MM.1S (cell line): Measurements from ENCODE around the gene PLCXD1.

ENCODE experiments used
- DNase-seq: peaks from one replicate; pipeline ENCODE4 v3.0.0-alpha.2; 2015
- H2AFZ ChIP-seq: fragments of 300-600 bp; sonication (generic); 2 replicates; pipeline ENCODE4 v1.6.0; 2016; ENCODE audit warnings: antibody characterized with exemption, low read length
- H3F3A ChIP-seq: fragments of 300-600 bp; sonication (generic); 2 replicates; pipeline ENCODE4 v1.6.1; 2016; ENCODE audit warnings: mild to moderate bottlenecking, antibody characterized with exemption, low read length, moderate library complexity, mixed read lengths; ENCODE audit not compliant: insufficient read depth
- H3K27ac ChIP-seq: fragments of 300-600 bp; sonication (generic); 2 replicates; pipeline ENCODE4 v1.5.1; 2016; ENCODE audit warnings: mild to moderate bottlenecking, low read length
- H3K27me3 ChIP-seq: fragments of 300-600 bp; sonication (generic); replicated peaks from 2 replicates; pipeline ENCODE4 v1.6.0; 2016; ENCODE audit warnings: low read length; ENCODE audit not compliant: insufficient read depth
- H3K36me3 ChIP-seq: fragments of 300-600 bp; sonication (generic); replicated peaks from 2 replicates; pipeline ENCODE4 v1.6.1; 2016; ENCODE audit warnings: mild to moderate bottlenecking, low read length, mixed read lengths; ENCODE audit not compliant: insufficient read depth
- H3K4me1 ChIP-seq: fragments of 300-600 bp; sonication (generic); 2 replicates; pipeline ENCODE4 v1.6.1; 2016; ENCODE audit warnings: low read length, mixed read lengths
- H3K4me2 ChIP-seq: fragments of 300-600 bp; sonication (generic); 2 replicates; pipeline ENCODE4 v1.6.0; 2016; ENCODE audit warnings: low read depth, low read length
- H3K4me3 ChIP-seq: fragments of 300-600 bp; sonication (generic); 2 replicates; pipeline ENCODE4 v1.5.1; 2016; ENCODE audit warnings: low read length, mixed read lengths
- H3K79me2 ChIP-seq: fragments of 300-600 bp; sonication (generic); 2 replicates; pipeline ENCODE4 v1.6.1; 2016; ENCODE audit warnings: mixed run types, low read length, mixed read lengths
- H3K9ac ChIP-seq: fragments of 300-600 bp; sonication (generic); 2 replicates; pipeline ENCODE4 v1.6.1; 2016; ENCODE audit warnings: low read length, mixed read lengths
- H3K9me2 ChIP-seq: fragments of 300-600 bp; sonication (generic); replicated peaks from 2 replicates; pipeline ENCODE4 v1.6.1; 2016; ENCODE audit warnings: mild to moderate bottlenecking, low read length, mixed read lengths; ENCODE audit not compliant: insufficient read depth
- H3K9me3 ChIP-seq: fragments of 300-600 bp; sonication (generic); replicated peaks from 2 replicates; pipeline ENCODE4 v1.6.1; 2016; ENCODE audit warnings: mild to moderate bottlenecking, low read length, mixed read lengths; ENCODE audit not compliant: insufficient read depth
- H4K20me1 ChIP-seq: fragments of 300-600 bp; sonication (generic); 2 replicates; pipeline ENCODE4 v1.6.1; 2016; ENCODE audit warnings: mild to moderate bottlenecking, low read length, moderate library complexity, mixed read lengths; ENCODE audit not compliant: insufficient read depth
- EZH2 ChIP-seq: fragments of 300-600 bp; sonication (generic); optimal IDR thresholded peaks from 2 replicates; pipeline ENCODE3; 2017; ENCODE audit warnings: low read depth, mild to moderate bottlenecking, antibody characterized with exemption, low read length, mixed read lengths
- EZH2phosphoT487 ChIP-seq: fragments of 300-600 bp; sonication (generic); IDR thresholded peaks from 2 replicates; pipeline ENCODE4 v1.6.1; 2018; ENCODE audit warnings: antibody characterized with exemption, low read length
- TF ChIP-seq, protein P1 (sequence below): fragments of 300-600 bp; sonication (generic); IDR thresholded peaks from 2 replicates; pipeline ENCODE4 v1.5.1; 2016; ENCODE audit warnings: antibody characterized with exemption, low read length, mixed read lengths

Gene PLCXD1

DNA sequence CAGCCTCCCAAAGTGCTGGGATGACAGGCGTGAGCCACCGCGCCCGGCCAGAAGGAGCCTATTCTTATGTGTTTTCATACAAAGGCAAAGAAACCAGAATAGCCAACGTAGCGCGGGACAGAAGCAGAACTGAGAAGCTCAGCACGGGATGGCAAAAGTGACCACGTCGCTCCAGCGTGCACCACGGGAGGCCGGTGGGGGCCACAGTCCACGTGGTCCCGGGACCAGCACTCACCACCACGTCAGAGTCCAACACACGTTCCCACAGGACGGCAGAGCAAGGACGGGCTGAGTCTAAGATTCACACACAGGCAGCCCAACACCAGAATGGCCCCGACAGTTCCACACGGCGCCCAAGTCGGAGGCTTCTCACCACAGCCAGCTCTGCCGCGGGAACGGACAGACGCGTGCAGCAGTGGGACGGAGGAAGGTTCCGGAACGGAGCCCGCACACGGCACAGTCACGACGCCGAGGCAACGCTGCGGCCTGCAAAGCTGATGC, 56.2 kb downstream of the PLCXD1 start:
- H3K27me3 ChIP-seq = no peaks in the 10 kb centered on the region
- no peak overlapping the region for H3K4me2 ChIP-seq
- no peak for DNase-seq
- no peak overlapping the region for H2AFZ ChIP-seq
- H3F3A ChIP-seq = no peaks in the 10 kb centered on the region
- no peaks in the 10 kb centered on the region for H3K4me1 ChIP-seq
- no peaks in the 10 kb centered on the region for H4K20me1 ChIP-seq
- H3K9me2 ChIP-seq = no peaks in the 10 kb centered on the region
- no peaks in the 10 kb centered on the region for H3K36me3 ChIP-seq
- no peaks in the 10 kb centered on the region for H3K79me2 ChIP-seq
- H3K9me3 ChIP-seq = no peaks in the 10 kb centered on the region
- no peak for TF ChIP-seq EZH2
- TF ChIP-seq, protein P1, sequence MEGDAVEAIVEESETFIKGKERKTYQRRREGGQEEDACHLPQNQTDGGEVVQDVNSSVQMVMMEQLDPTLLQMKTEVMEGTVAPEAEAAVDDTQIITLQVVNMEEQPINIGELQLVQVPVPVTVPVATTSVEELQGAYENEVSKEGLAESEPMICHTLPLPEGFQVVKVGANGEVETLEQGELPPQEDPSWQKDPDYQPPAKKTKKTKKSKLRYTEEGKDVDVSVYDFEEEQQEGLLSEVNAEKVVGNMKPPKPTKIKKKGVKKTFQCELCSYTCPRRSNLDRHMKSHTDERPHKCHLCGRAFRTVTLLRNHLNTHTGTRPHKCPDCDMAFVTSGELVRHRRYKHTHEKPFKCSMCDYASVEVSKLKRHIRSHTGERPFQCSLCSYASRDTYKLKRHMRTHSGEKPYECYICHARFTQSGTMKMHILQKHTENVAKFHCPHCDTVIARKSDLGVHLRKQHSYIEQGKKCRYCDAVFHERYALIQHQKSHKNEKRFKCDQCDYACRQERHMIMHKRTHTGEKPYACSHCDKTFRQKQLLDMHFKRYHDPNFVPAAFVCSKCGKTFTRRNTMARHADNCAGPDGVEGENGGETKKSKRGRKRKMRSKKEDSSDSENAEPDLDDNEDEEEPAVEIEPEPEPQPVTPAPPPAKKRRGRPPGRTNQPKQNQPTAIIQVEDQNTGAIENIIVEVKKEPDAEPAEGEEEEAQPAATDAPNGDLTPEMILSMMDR = no peak
- TF ChIP-seq EZH2phosphoT487 = no peak
- no peak overlapping the region for H3K9ac ChIP-seq
- H3K4me3 ChIP-seq = no peak overlapping the region
- no peak overlapping the region for H3K27ac ChIP-seq

DNA sequence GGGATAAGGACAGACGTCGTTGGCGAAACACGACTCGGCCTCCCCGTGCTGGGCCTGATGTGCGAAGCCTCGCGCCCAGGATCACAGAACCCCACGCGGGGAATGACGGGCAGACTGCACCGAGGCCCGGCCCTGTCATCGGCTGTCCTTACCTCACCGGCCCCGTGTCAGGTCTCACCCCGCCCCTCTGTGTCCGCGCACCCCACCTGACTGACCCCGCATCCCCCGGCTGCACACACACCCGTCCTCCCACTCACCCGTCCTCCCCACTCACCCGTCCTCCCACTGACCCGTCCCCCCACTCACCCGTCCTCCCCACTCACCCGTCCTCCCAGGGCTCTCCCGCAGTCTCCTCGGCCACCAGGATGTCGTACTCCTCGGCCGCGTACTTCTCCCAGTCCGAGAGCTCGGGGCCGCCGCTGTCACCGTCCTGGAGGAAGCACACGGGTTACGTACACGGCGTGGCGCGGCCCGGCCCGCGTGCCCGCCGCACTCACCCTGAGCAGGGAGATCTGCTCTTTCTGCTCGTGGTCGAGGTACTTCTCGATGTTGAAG, 57.2 kb downstream of the PLCXD1 start:
- H3K36me3 ChIP-seq = no peaks in the 10 kb centered on the region
- H3K9ac ChIP-seq = no peak overlapping the region
- no peak overlapping the region for H3K4me2 ChIP-seq
- H2AFZ ChIP-seq = no peak overlapping the region
- no peaks in the 10 kb centered on the region for H3K27me3 ChIP-seq
- no peaks in the 10 kb centered on the region for H3K79me2 ChIP-seq
- H3K27ac ChIP-seq = no peak overlapping the region
- no peaks in the 10 kb centered on the region for H3K9me3 ChIP-seq
- H3K4me1 ChIP-seq = no peaks in the 10 kb centered on the region
- no peak for TF ChIP-seq EZH2
- no peak for TF ChIP-seq EZH2phosphoT487
- TF ChIP-seq, protein P1 = no peak
- no peak overlapping the region for H3K4me3 ChIP-seq
- no peak for DNase-seq
- no peaks in the 10 kb centered on the region for H3F3A ChIP-seq
- H3K9me2 ChIP-seq = no peaks in the 10 kb centered on the region
- H4K20me1 ChIP-seq = no peaks in the 10 kb centered on the region

DNA sequence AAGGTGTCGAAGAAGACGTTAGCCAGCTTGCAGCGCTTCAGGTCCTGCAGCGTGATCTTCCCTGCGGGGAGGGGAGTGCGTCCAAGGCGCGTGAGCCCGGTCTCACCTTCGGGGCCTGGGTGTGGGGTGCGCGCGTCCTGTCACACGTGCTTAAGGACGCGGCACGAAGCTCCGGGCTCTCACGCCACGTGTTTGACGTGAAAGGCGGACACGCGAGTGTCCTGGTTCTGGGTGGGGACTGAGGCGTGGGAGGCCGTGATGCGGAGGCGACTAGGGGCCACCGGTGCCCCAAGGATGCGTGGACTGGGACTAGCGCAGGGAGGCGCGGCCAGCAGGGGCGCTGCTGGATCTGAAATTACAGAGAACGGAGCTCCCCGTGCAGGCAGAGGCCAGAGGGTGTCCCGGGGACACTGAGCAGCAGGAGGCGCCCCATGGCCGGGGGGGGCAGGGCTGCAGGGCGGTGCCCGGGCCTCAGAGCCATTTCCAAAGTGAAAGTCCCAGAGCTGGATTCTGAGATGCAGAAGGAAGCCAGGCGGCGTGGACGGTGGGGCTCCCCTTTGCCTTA, 57.7 kb downstream of the PLCXD1 start:
- DNase-seq = no peak
- Histone ChIP-seq H3K79me2 (no peaks in the 10 kb centered on the region), H3K4me3 (no peak overlapping the region), H3K36me3 (no peaks in the 10 kb centered on the region), H3F3A (no peaks in the 10 kb centered on the region), H2AFZ (no peak overlapping the region), H3K27me3 (no peaks in the 10 kb centered on the region), H4K20me1 (no peaks in the 10 kb centered on the region), H3K4me1 (no peaks in the 10 kb centered on the region), H3K9me2 (no peaks in the 10 kb centered on the region), H3K27ac (no peak overlapping the region), H3K9me3 (no peaks in the 10 kb centered on the region), H3K4me2 (no peak overlapping the region), H3K9ac (no peak overlapping the region)
- no peak for TF ChIP-seq EZH2phosphoT487
- TF ChIP-seq, protein P1 = no peak
- TF ChIP-seq EZH2 = no peak
